ENCODE data around the gene CDHR5. TPM values are rescaled to one million over a fixed set of nuclear protein-coding genes. Genes with fewer than 3 reads are reported as not detected.

The CDHR5 gene
- total RNA-seq, 1 donor from 2014 or later: 7.1 TPM

GRCh38 chr11:662689-663274, 38.0 kb upstream of the CDHR5 start:
- TF ChIP-seq CTCF (conservative IDR thresholded peaks at IDR 0.05): peak; percentile 81
- no peaks in the 10 kb centered on the region for H3K9me3 Mint-ChIP-seq
- no peak for DNase-seq (ENCODE audit: extremely low spot score, unreplicated experiment)
- no peaks in the 10 kb centered on the region for H3K4me1 Mint-ChIP-seq (ENCODE audit: unreplicated experiment)
- no peak overlapping the region for H3K4me3 Mint-ChIP-seq
- H3K27ac Mint-ChIP-seq: no peak overlapping the region
- peaks cover 14% of the 10 kb centered on the region for H3K36me3 Mint-ChIP-seq
- no peaks in the 10 kb centered on the region for H3K27me3 Mint-ChIP-seq

- no peak for TF ChIP-seq CTCF (conservative IDR thresholded peaks at IDR 0.05)
- no peak for DNase-seq (ENCODE audit: extremely low spot score, unreplicated experiment)
Measured at GRCh38 chr11:660681-661444, 36.1 kb upstream of the CDHR5 start.

GRCh38 chr11:660281-660680, 35.5 kb upstream of the CDHR5 start:
- H3K27me3 Mint-ChIP-seq: no peaks in the 10 kb centered on the region
- no peak overlapping the region for H3K27ac Mint-ChIP-seq
- H3K36me3 Mint-ChIP-seq: peaks cover 7% of the 10 kb centered on the region

More at GRCh38 chr11:660681-661444, 36.1 kb upstream of the CDHR5 start:
- no peak overlapping the region for H3K27ac Mint-ChIP-seq
- H3K27me3 Mint-ChIP-seq: no peaks in the 10 kb centered on the region
- peaks cover 10% of the 10 kb centered on the region for H3K36me3 Mint-ChIP-seq
- H3K9me3 Mint-ChIP-seq: no peaks in the 10 kb centered on the region
- H3K4me3 Mint-ChIP-seq: no peak overlapping the region
- no peaks in the 10 kb centered on the region for H3K4me1 Mint-ChIP-seq (ENCODE audit: unreplicated experiment)

GRCh38 chr11:659532-660085, 34.9 kb upstream of the CDHR5 start:
- Mint-ChIP-seq H3K4me1 (ENCODE audit: unreplicated experiment) (no peaks in the 10 kb centered on the region), H3K27ac (no peak overlapping the region), H3K4me3 (no peak overlapping the region), H3K36me3 (peaks cover 6% of the 10 kb centered on the region), H3K27me3 (no peaks in the 10 kb centered on the region), H3K9me3 (no peaks in the 10 kb centered on the region)
- DNase-seq (ENCODE audit: extremely low spot score, unreplicated experiment): no peak
- no peak for TF ChIP-seq CTCF (conservative IDR thresholded peaks at IDR 0.05)

More at GRCh38 chr11:660281-660680, 35.5 kb upstream of the CDHR5 start:
- Mint-ChIP-seq H3K4me3 (no peak overlapping the region), H3K9me3 (no peaks in the 10 kb centered on the region), H3K4me1 (ENCODE audit: unreplicated experiment) (no peaks in the 10 kb centered on the region)
- TF ChIP-seq CTCF (conservative IDR thresholded peaks at IDR 0.05): no peak
- no peak for DNase-seq (ENCODE audit: extremely low spot score, unreplicated experiment)

GRCh38 chr11:657691-658126, 33.0 kb upstream of the CDHR5 start:
- Mint-ChIP-seq H3K9me3 (no peaks in the 10 kb centered on the region), H3K36me3 (peaks cover 3% of the 10 kb centered on the region), H3K27me3 (no peaks in the 10 kb centered on the region), H3K4me3 (no peak overlapping the region), H3K4me1 (ENCODE audit: unreplicated experiment) (no peaks in the 10 kb centered on the region), H3K27ac (no peak overlapping the region)
- TF ChIP-seq CTCF (conservative IDR thresholded peaks at IDR 0.05): no peak
- DNase-seq (ENCODE audit: extremely low spot score, unreplicated experiment): no peak

All from type B pancreatic cell (in vitro differentiated cells).